ENCODE measurements around the gene GPC6.

The GPC6 gene

DNA sequence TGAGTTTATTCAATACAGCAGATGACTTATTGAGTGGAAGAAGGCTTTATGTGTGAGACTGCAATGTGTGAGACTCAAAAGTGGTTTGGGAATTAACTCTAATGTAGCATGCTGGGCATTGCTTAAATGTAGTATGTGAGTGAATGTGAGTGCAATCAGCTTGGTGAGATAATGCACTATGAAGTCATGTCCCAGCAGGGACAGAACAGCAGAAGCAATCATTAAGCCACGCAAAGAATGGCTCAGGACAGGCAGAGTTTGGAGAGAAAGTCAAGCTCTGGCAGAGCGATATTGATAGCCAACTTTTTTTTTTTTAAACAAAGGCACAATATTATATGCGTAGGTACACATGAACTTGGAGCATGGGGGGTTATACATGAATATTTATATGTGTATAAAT, 597.7 kb downstream of the GPC6 start:
- H3K4me3 ChIP-seq (ENCODE audit: low read depth, low read length): no peak overlapping the region
- no peak for TF ChIP-seq MYC (IDR thresholded peaks at IDR 0.05; ENCODE audit: low read depth, low read length)
- no peak for DNase-seq (ENCODE audit: low read depth)

DNA sequence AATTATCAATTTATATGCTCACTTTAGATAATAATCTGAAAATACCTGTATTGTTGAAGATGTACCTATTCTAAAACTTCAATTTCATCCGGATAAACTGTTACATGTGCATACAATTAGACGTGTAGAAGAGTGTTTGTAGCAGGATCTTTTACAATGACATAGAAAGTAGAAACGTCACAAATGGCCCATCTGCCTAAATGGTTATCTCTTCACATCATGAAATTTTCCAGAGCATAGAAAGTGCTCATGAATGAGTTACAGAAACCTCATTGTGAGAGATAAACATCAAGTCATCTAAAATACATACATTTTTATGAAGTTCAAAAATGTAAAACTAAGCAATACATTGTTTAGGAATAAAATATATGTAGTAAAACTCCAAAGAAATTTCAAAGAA, 607.4 kb downstream of the GPC6 start:
- DNase-seq (ENCODE audit: low read depth): no peak
- H3K4me3 ChIP-seq (ENCODE audit: low read depth, low read length): no peak overlapping the region
- TF ChIP-seq POLR2A (IDR thresholded peaks at IDR 0.05; ENCODE audit: extremely low read depth, insufficient read length) (no peak), MYC (IDR thresholded peaks at IDR 0.05; ENCODE audit: low read depth, low read length) (no peak)
- TF ChIP-seq, protein P1, sequence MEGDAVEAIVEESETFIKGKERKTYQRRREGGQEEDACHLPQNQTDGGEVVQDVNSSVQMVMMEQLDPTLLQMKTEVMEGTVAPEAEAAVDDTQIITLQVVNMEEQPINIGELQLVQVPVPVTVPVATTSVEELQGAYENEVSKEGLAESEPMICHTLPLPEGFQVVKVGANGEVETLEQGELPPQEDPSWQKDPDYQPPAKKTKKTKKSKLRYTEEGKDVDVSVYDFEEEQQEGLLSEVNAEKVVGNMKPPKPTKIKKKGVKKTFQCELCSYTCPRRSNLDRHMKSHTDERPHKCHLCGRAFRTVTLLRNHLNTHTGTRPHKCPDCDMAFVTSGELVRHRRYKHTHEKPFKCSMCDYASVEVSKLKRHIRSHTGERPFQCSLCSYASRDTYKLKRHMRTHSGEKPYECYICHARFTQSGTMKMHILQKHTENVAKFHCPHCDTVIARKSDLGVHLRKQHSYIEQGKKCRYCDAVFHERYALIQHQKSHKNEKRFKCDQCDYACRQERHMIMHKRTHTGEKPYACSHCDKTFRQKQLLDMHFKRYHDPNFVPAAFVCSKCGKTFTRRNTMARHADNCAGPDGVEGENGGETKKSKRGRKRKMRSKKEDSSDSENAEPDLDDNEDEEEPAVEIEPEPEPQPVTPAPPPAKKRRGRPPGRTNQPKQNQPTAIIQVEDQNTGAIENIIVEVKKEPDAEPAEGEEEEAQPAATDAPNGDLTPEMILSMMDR (IDR thresholded peaks at IDR 0.05; ENCODE audit: low read depth, low read length): no peak
- TF ChIP-seq, protein P2, sequence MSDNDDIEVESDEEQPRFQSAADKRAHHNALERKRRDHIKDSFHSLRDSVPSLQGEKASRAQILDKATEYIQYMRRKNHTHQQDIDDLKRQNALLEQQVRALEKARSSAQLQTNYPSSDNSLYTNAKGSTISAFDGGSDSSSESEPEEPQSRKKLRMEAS (IDR thresholded peaks at IDR 0.05; ENCODE audit: low read depth, low read length): no peak

DNA sequence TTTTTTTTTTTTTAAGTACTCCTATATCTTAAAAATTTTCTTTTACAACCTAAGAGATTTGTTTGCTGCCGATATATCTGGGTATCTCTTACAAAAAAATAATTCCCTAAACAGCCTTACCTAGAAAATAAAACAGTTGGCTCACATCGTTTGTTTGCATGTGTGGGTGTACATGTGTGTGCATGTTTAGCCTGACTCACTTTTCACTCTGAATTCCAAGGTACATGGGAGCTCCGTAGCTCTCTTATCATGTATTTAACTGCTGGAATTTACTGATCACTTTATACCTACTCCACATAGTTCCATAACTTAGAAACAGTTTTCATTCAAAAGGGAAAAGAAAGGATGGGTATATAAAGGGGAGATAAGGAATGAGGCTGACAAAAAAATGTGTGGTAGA, 616.5 kb downstream of the GPC6 start:
- no peak overlapping the region for H3K4me3 ChIP-seq (ENCODE audit: low read depth, low read length)
- TF ChIP-seq POLR2A (IDR thresholded peaks at IDR 0.05; ENCODE audit: extremely low read depth, insufficient read length): no peak
- TF ChIP-seq, protein P1 (IDR thresholded peaks at IDR 0.05; ENCODE audit: low read depth, low read length): no peak
- TF ChIP-seq, protein P2 (IDR thresholded peaks at IDR 0.05; ENCODE audit: low read depth, low read length): no peak
- TF ChIP-seq MYC (IDR thresholded peaks at IDR 0.05; ENCODE audit: low read depth, low read length): no peak
- DNase-seq (ENCODE audit: low read depth): no peak

DNA sequence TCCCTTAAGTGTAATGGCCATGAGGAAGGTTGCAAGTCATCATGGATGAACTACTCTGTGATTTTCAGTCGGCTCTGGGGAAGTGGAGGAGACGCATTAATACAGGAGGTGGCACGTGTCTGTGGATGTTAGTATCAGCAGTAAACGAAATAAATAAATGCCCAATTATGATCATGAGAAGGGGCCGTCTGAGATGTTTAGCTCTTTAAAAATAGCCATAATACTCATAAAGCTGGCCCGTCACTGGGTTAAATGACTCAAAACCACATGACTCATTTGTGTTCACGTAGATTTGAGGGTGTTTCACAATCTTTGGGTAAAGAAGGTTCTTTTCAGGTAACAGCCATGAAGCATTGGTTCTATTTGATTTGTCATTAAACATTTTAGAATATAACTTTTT, 620.6 kb downstream of the GPC6 start:
- peak; percentile 20 for DNase-seq (ENCODE audit: low read depth)
- H3K4me3 ChIP-seq (ENCODE audit: low read depth, low read length): no peak overlapping the region
- TF ChIP-seq, protein P2 (IDR thresholded peaks at IDR 0.05; ENCODE audit: low read depth, low read length): no peak
- no peak for TF ChIP-seq MYC (IDR thresholded peaks at IDR 0.05; ENCODE audit: low read depth, low read length)
- TF ChIP-seq, protein P1 (IDR thresholded peaks at IDR 0.05; ENCODE audit: low read depth, low read length): no peak
- no peak for TF ChIP-seq POLR2A (IDR thresholded peaks at IDR 0.05; ENCODE audit: extremely low read depth, insufficient read length)

DNA sequence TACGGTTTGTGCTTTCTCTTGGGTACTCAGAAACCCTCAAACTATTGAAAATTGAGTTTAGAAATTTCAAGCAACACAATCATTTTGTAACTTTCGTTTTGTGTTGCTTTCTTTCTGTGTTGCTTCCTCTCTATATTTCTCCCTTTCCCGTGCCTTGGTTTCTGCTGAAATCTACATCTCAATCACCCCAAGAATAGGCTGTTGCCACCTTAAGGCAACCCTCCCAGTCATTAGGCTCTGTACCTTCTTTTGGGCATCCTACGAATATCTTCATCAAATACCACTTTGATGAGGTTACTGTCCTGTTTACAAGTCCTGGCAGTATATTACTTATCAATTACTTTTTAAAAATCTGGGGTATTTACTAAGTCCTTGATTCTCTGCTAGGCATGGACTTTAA, 621.6 kb downstream of the GPC6 start:
- no peak overlapping the region for H3K4me3 ChIP-seq (ENCODE audit: low read depth, low read length)
- no peak for DNase-seq (ENCODE audit: low read depth)
- TF ChIP-seq MYC (IDR thresholded peaks at IDR 0.05; ENCODE audit: low read depth, low read length): no peak
- no peak for TF ChIP-seq POLR2A (IDR thresholded peaks at IDR 0.05; ENCODE audit: extremely low read depth, insufficient read length)
- TF ChIP-seq, protein P2 (IDR thresholded peaks at IDR 0.05; ENCODE audit: low read depth, low read length): no peak
- TF ChIP-seq, protein P1 (IDR thresholded peaks at IDR 0.05; ENCODE audit: low read depth, low read length): no peak

DNA sequence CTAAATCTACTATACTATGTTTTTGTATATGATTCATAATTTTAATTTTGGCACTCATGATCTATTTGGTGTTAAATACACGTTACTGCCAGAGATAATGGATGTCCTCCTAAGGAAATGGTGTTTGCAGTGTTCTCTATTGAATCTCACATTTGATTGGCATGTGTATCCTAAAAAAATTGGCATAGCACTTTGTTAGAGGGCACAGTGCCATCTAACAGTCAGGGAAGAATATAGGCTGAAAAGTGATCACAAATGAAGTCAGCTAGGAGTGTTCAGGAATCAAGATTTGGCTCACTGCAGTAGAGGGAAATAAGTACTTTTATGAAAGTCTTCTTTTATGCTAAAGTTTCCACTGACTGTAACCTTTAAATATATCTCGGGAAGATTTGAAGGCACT, 624.6 kb downstream of the GPC6 start:
- no peak for DNase-seq (ENCODE audit: low read depth)
- no peak overlapping the region for H3K4me3 ChIP-seq (ENCODE audit: low read depth, low read length)
- no peak for TF ChIP-seq POLR2A (IDR thresholded peaks at IDR 0.05; ENCODE audit: extremely low read depth, insufficient read length)
- TF ChIP-seq, protein P2 (IDR thresholded peaks at IDR 0.05; ENCODE audit: low read depth, low read length): no peak
- TF ChIP-seq MYC (IDR thresholded peaks at IDR 0.05; ENCODE audit: low read depth, low read length): no peak
- TF ChIP-seq, protein P1 (IDR thresholded peaks at IDR 0.05; ENCODE audit: low read depth, low read length): no peak

All from NB4 (cell line).